CD4-positive, alpha-beta T cell (primary cell): Measurements from ENCODE around the gene FKBP5. TPM values are rescaled to one million over a fixed set of nuclear protein-coding genes. Genes with fewer than 3 reads are reported as not detected.
A peak's percentile ranks its signal among the peaks of the same experiment; 100 is the strongest.

ENCODE experiments used
- ATAC-seq: fragments of 200-7000 bp; cut with Tn5 transposase; one replicate; pipeline ENCODE4 v1.10.0; 2022; ENCODE audit warnings: mild to moderate bottlenecking; ENCODE audit not compliant: poor library complexity
- CTCF ChIA-PET: fragments of 350-600 bp; sonication (Branson Sonifier 250); formaldehyde crosslinking; loops from one replicate; lab custom pipeline; 2021; ENCODE audit warnings: antibody characterized with exemption, inconsistent platforms; lab: Charles Lee
- POLR2A ChIA-PET: fragments of 350-600 bp; sonication (Branson Sonifier 250); formaldehyde crosslinking; loops from one replicate; lab custom pipeline; 2021; ENCODE audit warnings: antibody characterized with exemption, inconsistent platforms; lab: Charles Lee
- DNase-seq, 14 experiments: peaks; one replicate each; pipeline ENCODE4 v3.0.0-alpha.2; 2013 to 2020; ENCODE audit warnings: mixed read lengths in 2 of 14
- H3K27ac ChIP-seq, 2 donors: one replicate each; pipeline versions ENCODE4 v1.5.1 to v1.7.0; 2013; ENCODE audit warnings: low read length in 2 of 2, low read depth in 1 of 2, mild to moderate bottlenecking in 1 of 2
- H3K27me3 ChIP-seq, 2 experiments: 1 replicate in 1 of 2; 2 replicates in 1 of 2; pipeline versions ENCODE4 v1.6.1 to v1.7.0; 2013; ENCODE audit warnings: low read length in 2 of 2, control low read depth in 1 of 2, mild to moderate bottlenecking in 1 of 2, moderate library complexity in 1 of 2; ENCODE audit not compliant: insufficient read depth in 2 of 2, control insufficient read depth in 1 of 2
- H3K36me3 ChIP-seq: one replicate; pipeline ENCODE4 v1.6.1; 2013; ENCODE audit warnings: low read length, control low read depth; ENCODE audit not compliant: insufficient read depth
- H3K4me1 ChIP-seq: one replicate; pipeline ENCODE4 v1.6.1; 2013; ENCODE audit warnings: low read length, control low read depth; ENCODE audit not compliant: insufficient read depth
- H3K4me3 ChIP-seq: one replicate; pipeline ENCODE4 v1.5.1; 2013; ENCODE audit warnings: mild to moderate bottlenecking, low read length, moderate library complexity
- H3K9me3 ChIP-seq, 2 experiments: 1 replicate in 1 of 2; 2 replicates in 1 of 2; pipeline versions ENCODE4 v1.6.1 to v1.7.0; 2013; ENCODE audit warnings: low read length in 2 of 2, mild to moderate bottlenecking in 2 of 2, control low read depth in 1 of 2, moderate library complexity in 1 of 2; ENCODE audit not compliant: control insufficient read depth in 1 of 2, insufficient read depth in 1 of 2
- H3K27ac Mint-ChIP-seq: one replicate; pipeline ENCODE4 v1.8.0; 2020; ENCODE audit warnings: mixed read lengths
- H3K27me3 Mint-ChIP-seq: one replicate; pipeline ENCODE4 v1.8.0; 2021; ENCODE audit warnings: mixed read lengths
- H3K36me3 Mint-ChIP-seq: one replicate; pipeline ENCODE4 v1.8.0; 2021; ENCODE audit warnings: low read depth, mixed read lengths
- H3K4me1 Mint-ChIP-seq: one replicate; pipeline ENCODE4 v1.8.0; 2021; ENCODE audit warnings: low read depth, mixed read lengths
- H3K4me3 Mint-ChIP-seq: one replicate; pipeline ENCODE4 v1.8.0; 2020; ENCODE audit warnings: mild to moderate bottlenecking, mixed read lengths
- H3K9me3 Mint-ChIP-seq: one replicate; pipeline ENCODE4 v1.8.0; 2020; ENCODE audit warnings: mixed read lengths
- intact Hi-C, 2 experiments: fragments of 100-400 bp; cut with DNase I in 1 of 2; cut with micrococcal nuclease in 1 of 2; formaldehyde crosslinking; loops; one replicate each; pipeline versions ENCODE4 v1.15.1 to v1.9.0; 2023 to 2025; cut with DNase I, micrococcal nuclease
- total RNA-seq, 174 experiments: library from RNA in 2 of 174; stranded (reverse) in 2 of 174; gene quantifications; one replicate each; pipeline ENCODE4 v1.2.3 and lab custom pipeline; 2021 to 2026
- TF ChIP-seq, protein P1 (sequence below): fragments of 200-600 bp; IDR thresholded peaks from one replicate; pipeline ENCODE4 v1.8.0; 2022; ENCODE audit warnings: antibody characterized with exemption, mild to moderate bottlenecking

The FKBP5 gene
- total RNA-seq, 2 experiments from 2014 or later, result 72.6 to 75.9 TPM

DNA sequence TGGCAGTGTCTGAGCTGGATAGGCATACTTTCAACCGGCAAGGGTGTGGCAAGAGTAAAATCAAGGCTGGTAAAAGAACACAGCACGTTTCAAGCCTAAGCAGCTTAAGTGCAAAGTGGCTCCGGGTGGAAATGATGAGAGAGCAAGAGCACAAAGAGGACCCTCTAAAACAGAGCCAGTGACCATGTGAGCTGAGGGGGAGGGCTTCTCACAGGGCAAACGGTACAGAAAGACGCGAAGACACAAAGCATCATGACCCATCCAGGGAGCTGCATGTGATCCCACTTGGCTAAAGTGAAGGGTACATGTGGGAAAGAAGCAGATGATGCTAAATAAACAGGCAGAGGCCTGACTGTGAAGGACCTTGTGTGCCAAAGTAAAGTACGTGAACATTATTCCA, 25.7 kb downstream of the FKBP5 start:
- Histone ChIP-seq H3K27ac (peak overlapping the region; percentile 37 to 55), H3K36me3 (no peaks in the 10 kb centered on the region), H3K4me3 (no peak overlapping the region), H3K4me1 (peaks cover 45% of the 10 kb centered on the region), H3K9me3 (no peaks in the 10 kb centered on the region), H3K27me3 (no peaks in the 10 kb centered on the region)
- ChIA-PET CTCF (interaction anchor here (0.7 to 2.6 kb wide), 11 partner anchors 9 to 78 kb away, joined by 3 to 17 read pairs (median 4); partner anchors contain the start of gene ARMC12), POLR2A (interaction anchor here (0.9 to 2.8 kb wide), 11 partner anchors 11 to 69 kb away, joined by 3 to 10 read pairs (median 5); no protein-coding TSS in a partner anchor)
- Mint-ChIP-seq H3K4me3 (no peak overlapping the region), H3K9me3 (no peaks in the 10 kb centered on the region), H3K36me3 (peaks cover 4% of the 10 kb centered on the region), H3K27me3 (no peaks in the 10 kb centered on the region), H3K4me1 (peaks cover 24% of the 10 kb centered on the region), H3K27ac (no peak overlapping the region)
- ATAC-seq, result peak; percentile 29
- DNase-seq, result no peak
- intact Hi-C loops, result loop anchor here in 1 of 2 experiments (2.0 kb wide), 1 partner anchor 14 kb away; no protein-coding TSS in a partner anchor
- TF ChIP-seq, protein P1, sequence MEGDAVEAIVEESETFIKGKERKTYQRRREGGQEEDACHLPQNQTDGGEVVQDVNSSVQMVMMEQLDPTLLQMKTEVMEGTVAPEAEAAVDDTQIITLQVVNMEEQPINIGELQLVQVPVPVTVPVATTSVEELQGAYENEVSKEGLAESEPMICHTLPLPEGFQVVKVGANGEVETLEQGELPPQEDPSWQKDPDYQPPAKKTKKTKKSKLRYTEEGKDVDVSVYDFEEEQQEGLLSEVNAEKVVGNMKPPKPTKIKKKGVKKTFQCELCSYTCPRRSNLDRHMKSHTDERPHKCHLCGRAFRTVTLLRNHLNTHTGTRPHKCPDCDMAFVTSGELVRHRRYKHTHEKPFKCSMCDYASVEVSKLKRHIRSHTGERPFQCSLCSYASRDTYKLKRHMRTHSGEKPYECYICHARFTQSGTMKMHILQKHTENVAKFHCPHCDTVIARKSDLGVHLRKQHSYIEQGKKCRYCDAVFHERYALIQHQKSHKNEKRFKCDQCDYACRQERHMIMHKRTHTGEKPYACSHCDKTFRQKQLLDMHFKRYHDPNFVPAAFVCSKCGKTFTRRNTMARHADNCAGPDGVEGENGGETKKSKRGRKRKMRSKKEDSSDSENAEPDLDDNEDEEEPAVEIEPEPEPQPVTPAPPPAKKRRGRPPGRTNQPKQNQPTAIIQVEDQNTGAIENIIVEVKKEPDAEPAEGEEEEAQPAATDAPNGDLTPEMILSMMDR, result no peak

DNA sequence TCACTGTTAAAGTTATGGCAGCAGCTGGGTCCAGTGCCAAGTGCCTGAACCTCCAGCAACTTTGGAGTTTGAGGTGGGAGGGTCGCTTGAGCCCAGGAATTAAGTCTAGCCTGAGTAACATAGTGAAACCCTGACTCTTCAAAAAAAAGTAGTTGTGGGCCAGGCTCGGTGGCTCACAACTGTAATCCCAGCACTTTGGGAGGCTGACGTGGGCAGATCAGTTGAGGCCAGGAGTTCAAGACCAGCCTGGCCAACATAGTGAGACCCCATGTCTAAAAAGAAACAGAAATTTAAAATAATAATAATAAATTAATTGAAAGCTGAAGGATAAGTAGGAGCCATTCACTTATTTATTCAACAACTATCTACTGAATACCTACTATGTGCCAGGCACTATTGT, 33.8 kb downstream of the FKBP5 start:
- DNase-seq (no peak), ATAC-seq (no peak)
- no peak overlapping the region for H3K27ac ChIP-seq
- Mint-ChIP-seq H3K27me3 (no peaks in the 10 kb centered on the region), H3K9me3 (no peaks in the 10 kb centered on the region), H3K4me3 (no peak overlapping the region), H3K4me1 (peaks cover 53% of the 10 kb centered on the region), H3K36me3 (peaks cover 50% of the 10 kb centered on the region), H3K27ac (peak overlapping the region; percentile 77)
- intact Hi-C loops, result no loop called here
- peaks cover 6% of the 10 kb centered on the region for H3K4me1 ChIP-seq
- no peaks in the 10 kb centered on the region for H3K27me3 ChIP-seq
- H3K36me3 ChIP-seq, result peaks cover 9% of the 10 kb centered on the region
- TF ChIP-seq, protein P1, result no peak
- ChIA-PET CTCF (interaction anchor here (1.1 to 1.5 kb wide), 2 partner anchors 30 to 82 kb away, joined by 4 to 5 read pairs; no protein-coding TSS in a partner anchor), POLR2A (interaction anchor here (1.7 kb wide), 1 partner anchor 73 kb away, joined by 5 read pairs; no protein-coding TSS in a partner anchor)
- H3K4me3 ChIP-seq, result no peak overlapping the region
- H3K9me3 ChIP-seq, result peaks cover 0 to 3% of the 10 kb centered on the region in 2 experiments

DNA sequence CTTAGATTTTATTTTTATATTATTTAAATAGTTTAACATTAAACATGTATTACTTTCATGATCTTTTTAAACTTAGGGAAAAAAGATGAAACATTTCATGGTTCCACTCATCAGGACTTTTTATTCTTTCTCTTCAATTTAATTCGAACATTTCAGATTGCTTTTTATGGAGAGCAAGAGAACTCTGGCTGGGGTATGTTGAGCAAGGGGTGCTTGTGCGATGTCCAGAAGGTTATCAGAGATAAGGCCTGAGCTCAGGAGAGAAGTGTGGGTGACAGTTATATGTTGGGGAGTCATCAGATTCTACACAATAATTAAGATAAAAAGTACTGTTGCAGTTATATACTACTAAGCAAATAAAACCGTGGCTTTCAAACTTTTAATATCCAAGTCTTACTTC, 37.5 kb downstream of the FKBP5 start:
- no peaks in the 10 kb centered on the region for H3K27me3 Mint-ChIP-seq
- intact Hi-C loops, result no loop called here
- Histone ChIP-seq H3K4me1 (peaks cover 19% of the 10 kb centered on the region), H3K9me3 (peaks cover 0 to 3% of the 10 kb centered on the region in 2 experiments), H3K4me3 (no peak overlapping the region), H3K27me3 (no peaks in the 10 kb centered on the region), H3K36me3 (peaks cover 9% of the 10 kb centered on the region), H3K27ac (no peak overlapping the region)
- no peak overlapping the region for H3K4me3 Mint-ChIP-seq
- POLR2A ChIA-PET, result no interaction called here
- CTCF ChIA-PET, result no interaction called here
- H3K4me1 Mint-ChIP-seq, result peaks cover 72% of the 10 kb centered on the region
- no peaks in the 10 kb centered on the region for H3K9me3 Mint-ChIP-seq
- DNase-seq (no peak), ATAC-seq (no peak)
- TF ChIP-seq, protein P1, result no peak
- H3K36me3 Mint-ChIP-seq, result peaks cover 60% of the 10 kb centered on the region
- H3K27ac Mint-ChIP-seq, result peak overlapping the region; percentile 27
